ENCODE measurements around the gene ABHD16A.
A peak's percentile ranks its signal among the peaks of the same experiment; 100 is the strongest.

ABHD16A gene

DNA sequence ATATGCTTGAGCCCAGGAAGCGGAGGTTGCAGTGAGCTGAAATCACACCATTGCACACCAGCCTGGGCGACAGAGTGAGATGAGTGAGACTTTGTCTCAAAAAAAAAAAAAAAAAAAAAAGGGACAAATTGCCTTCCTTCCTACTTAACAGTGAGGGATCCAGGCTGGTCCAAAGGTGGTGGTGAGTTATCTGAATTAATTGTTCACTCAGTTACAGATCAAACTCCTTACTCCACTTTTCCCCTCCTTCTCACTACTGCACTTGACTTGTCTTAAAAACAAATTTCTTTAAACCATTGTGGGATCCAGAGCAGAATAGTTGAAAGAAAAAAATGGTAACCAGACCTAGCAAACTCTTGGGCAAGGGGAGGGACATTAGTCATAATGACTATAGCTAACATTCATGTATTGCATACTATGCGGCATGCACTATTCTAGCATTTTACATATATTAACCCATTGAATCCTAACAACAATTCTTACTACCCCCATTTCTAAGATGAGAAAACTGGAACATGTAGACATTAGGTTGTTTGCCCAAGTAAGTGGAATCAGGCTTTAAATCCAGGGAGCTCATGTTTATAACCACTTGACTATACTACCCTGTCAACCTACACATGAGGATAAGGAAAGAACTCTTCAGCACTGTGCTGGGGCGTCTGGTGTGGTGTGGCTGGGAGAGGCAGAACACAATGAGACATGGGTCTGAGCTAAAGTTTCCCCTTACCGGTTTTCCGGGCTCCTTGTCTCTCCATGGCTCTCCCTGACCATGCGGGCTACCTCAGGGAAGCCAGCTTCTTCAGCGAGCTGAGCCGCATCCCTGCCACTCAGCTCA is 39.8 kb downstream of the ABHD16A start:
- no peak for DNase-seq (ENCODE audit: low read depth in 1 of 2, low spot score in 1 of 2)

DNA sequence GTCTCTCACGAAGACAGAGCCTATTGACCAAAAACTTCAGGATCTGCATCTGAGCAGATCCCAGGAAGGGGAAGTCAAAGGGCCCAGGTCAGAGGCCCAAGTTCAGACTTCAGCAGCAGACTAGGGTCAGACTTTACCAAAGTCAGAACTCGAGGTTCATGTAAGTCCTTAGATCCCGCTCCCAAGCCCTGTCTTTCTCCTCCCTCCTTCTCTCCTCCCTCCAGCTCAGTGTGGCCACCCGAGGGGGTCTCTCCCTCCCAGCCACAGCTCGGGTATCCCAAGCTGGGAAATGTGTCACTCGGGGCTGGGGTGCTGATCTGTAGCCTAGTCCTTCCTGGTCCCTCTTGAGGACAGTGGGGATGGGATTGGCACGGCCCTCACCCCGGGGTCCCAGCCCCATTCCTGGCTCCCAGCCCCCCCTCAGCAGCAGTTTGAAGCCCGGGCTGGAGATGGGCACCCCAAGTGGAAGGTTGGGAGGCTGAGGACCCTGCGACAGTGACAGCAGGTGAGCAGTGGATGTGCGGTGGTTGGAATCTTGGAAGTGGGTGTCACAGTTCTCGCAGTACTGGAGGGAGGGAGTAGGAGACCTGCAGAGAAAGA is 40.9 kb downstream of the ABHD16A start:
- no peak for DNase-seq (ENCODE audit: low read depth in 1 of 2, low spot score in 1 of 2)

DNA sequence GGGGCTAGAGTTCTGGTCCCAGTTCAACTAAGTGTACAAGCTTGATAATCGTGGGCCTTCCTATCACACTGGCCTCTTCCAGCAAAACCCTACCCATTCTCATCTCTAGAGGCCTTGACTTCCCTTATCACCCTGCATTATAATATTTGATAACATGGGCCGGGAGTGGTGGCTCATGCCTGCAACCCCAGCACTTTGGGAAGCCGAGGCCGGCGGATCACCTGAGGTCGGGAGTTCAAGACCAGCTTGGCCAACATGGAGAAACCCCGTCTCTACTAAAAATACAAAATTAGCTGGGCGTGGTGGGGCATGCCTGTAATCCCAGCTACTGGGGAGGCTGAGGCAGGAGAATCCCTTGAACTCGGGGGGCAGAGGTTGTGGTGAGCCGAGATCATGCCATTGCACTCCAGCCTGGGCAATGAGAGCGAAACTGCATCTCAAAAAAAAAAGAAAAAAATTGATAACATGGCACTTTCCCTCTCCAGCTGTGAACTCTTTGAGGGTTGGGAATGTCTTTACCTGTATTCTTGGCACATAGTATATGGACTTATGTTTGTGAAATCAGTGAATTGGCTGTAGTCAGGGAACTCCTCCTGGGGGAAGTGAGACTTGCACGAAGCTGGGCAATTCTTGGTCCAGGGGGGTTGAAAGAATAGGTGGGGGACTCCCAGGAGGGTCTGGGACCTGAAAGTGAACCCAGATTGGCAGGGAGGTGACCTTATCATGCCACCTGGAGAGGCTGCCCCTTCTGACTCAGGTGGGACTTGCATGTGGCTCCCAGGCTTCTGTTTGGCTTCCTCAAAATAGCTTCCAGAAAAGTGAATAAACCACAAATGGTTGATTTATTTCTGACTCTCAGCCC is 41.6 kb downstream of the ABHD16A start:
- DNase-seq (ENCODE audit: low read depth in 1 of 2, low spot score in 1 of 2), result no peak

- DNase-seq (ENCODE audit: low read depth in 1 of 2, low spot score in 1 of 2), result peak; percentile 51 to 61
These were observed 42.5 kb downstream of the ABHD16A start, which contains the start of gene C6orf47 for GRCh38 chr6:31660381-31661261. Gene C6orf47 (minus strand): TSS chr6:31660778. CDS start chr6:31659947, 831 bp downstream.

GRCh38 chr6:31659649-31660380 is 43.3 kb downstream of the ABHD16A start:
- no peak for DNase-seq (ENCODE audit: low read depth in 1 of 2, low spot score in 1 of 2)

DNA sequence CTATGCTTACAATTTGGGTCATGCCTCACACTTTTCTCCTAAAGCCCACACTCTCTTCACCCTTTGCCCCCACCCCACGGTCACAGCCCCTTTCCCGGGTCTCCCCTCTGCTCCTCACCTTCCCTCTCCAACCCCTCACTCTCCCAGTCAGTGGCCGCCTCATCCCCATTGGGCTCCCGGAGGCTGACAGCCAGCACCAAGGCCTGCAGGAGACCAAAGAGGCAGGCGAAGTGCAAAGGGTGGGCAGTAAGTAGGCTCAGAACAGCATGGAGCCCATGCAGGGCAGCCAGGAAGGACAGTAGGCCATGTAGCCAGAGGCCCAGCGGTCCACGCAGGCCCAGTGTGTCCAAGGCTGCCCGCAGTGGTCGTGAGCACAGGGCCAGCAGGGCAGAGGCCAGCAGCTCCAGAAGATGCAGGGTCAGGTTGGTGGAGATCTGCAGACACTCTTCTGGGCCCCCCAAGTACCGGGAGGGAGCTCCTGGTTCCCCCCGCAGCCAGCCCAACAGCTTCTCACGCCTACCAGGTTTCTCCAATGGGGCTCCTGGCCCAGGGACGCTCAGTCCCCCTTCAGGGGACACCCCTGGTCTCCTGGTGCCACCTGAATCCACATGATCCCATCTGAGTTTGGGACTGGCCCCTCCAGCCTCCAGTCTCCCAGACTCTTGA is 44.0 kb downstream of the ABHD16A start:
- DNase-seq (ENCODE audit: low read depth in 1 of 2, low spot score in 1 of 2), result no peak

DNA sequence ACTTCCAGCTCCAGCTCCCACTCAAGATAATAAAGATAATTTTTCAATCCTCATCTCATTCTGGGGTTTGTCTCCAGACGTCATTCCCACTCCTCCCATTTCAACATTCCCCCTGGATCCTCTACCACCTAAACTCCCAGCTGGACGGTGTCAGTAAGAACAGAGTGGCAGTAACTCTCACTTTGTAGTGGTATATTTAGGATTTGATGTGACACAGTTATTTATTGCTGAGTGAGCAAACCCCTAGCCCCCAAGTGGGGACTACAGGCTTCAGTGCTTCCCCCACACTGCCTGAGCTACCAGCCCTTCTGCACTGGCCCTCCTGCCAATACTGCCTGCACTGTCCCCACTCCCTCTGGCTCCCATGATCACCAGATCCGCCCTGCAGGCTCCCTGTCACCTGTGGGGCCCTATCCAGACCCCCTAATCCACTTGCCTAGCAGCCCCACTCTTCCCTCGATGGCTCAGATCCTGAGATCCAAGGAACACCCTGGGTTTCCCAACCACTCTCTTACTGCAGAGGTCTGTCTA is 44.9 kb downstream of the ABHD16A start:
- no peak for DNase-seq (ENCODE audit: low read depth in 1 of 2, low spot score in 1 of 2)

- no peak for DNase-seq (ENCODE audit: low read depth in 1 of 2, low spot score in 1 of 2)
These were observed 45.5 kb downstream of the ABHD16A start for GRCh38 chr6:31657406-31658157.

DNA sequence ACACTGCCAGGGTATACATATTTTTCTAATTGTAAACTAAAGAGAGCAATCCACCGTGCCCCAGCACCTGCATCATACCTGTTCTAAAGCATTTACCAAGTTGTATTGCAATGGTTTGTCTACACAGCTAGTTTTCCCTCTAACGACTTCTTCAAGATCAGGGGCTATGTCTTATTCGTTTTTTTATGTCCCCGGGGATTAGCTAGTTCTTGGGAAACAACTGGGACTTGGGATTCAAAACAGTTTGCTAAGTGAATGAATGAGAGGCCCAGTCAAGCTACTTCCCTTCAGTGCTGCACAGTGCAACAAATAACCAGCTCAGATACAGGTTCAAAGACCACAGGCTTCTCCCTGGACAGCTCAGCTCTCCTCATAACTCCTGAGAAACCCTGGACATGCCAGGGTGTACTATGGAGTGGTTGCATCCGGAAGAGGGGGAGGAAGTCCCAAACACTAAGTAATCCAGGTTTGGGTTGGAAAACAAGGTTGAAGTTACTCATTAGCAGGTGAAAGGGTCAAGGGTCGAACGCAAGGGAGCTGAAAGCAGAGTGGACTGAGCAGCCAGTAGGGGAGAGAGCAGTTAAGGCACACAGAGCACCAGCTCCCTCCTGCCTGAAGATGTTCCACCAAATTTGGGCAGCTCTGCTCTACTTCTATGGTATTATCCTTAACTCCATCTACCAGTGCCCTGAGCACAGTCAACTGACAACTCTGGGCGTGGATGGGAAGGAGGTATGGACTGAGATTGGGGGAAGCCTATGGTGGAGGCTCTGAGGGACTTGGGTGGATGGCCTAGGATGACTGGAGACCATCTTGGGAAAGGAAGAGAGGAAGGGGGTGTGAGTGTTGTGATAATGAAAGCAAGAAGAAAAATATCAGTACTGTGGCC is 47.5 kb downstream of the ABHD16A start, which contains the start of gene APOM:
Gene APOM (plus strand): TSS at position 546 of the 889 bp plus-strand sequence. CDS start 73 bp downstream, at position 619.
- no peak for DNase-seq (ENCODE audit: low read depth in 1 of 2, low spot score in 1 of 2)

DNA sequence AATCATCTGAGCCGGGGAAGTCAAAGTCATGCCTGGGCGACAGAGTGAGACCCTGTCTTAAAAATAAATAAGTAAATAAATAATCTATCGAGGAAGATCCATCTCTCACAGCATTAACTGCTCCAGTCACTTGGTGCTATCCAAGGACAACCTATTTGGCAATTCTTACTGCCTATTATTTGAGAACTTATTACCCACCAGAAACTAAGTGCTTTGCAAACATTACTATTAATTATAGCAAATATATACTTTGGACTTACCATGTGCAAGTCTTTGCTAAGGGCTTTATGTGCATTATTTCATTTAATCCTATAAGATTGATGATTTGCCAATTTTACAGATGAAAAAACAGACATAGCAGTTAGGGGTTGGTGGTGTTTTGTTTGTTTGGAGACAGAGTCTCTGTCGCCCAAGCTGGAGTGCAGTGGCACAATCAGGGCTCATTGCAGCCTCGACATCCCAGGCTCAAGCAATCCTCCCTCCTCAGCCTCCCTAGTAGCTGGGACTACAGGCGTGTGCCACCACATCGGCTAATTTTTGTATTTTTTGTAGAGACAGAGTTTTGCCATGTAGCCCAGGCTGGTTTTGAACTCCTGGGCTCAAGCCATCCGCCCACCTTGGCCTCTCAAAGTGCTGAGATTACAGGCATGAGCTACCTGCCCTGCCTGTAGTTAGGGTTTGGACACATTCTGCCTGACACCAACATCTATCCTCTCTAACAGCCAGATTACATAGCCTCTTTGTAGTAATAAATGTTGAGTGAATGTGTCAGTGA is 48.4 kb downstream of the ABHD16A start:
- no peak for DNase-seq (ENCODE audit: low read depth in 1 of 2, low spot score in 1 of 2)

GRCh38 chr6:31652925-31653724 is 50.0 kb downstream of the ABHD16A start:
- DNase-seq (ENCODE audit: low read depth in 1 of 2, low spot score in 1 of 2), result peak in 1 of 2 donors; percentile 73

GRCh38 chr6:31651602-31652191 is 51.4 kb downstream of the ABHD16A start:
- DNase-seq (ENCODE audit: low read depth in 1 of 2, low spot score in 1 of 2), result no peak

DNA sequence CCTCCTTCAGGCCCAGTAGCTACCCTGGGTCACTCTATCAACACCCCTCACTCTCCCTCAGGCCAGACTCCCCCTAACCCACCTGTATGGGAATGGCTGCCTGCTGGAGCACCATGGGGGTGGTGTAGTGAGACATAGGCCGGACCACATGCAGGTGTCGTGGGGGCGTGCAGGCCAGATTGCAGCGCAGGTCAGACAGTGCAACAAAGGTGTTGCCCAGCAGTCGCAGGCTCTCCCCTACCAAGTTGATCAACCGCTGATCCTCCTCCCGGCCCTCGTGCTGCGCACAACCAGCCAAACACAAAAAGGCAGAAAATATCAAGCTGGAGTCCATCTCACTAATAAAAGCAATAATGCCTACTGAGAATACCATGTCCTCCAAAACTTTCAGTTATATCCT is 57.8 kb downstream of the ABHD16A start:
- DNase-seq (ENCODE audit: low read depth in 1 of 2, low spot score in 1 of 2), result no peak

DNA sequence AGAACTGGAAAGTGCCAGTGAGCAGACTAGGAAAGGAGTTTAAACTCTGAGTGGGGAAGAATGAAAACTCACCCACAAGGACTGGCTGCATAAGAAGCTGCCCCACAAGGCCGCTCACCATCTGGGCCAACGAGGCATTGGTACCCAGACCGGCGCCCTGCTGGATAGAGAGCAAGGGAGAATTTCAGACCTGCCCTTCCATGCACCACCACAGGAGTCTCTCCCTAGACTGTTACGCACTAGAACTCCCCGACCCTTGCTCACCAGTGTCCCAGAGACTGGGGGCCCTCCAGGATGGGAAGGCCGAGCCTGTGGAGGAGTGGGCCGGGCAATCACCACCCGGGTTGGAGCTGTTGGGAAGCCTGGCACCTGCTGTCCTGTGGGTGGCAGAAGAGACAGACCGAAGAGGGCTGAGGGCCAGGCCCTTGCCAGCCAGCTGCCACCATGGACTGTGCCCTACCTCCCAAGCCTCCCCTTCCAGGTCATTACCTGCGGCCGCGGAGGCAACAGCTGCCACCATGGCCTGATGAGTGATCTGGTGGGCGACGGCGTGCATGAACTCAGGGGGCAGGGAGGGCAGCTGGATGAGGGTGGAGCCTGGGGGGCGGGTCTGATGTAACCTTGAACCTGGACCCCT is 59.2 kb downstream of the ABHD16A start:
- no peak for DNase-seq (ENCODE audit: low read depth in 1 of 2, low spot score in 1 of 2)
